Rectal smooth muscle tissue (tissue), 1 donor: ENCODE measurements around the gene CCL27.
A peak's percentile ranks its signal among the peaks of the same experiment; 100 is the strongest.

Experiments used
- H3K27ac ChIP-seq: one replicate; pipeline ENCODE4 v1.7.0; 2013; ENCODE audit warnings: low read depth, low read length, inconsistent platforms
- H3K27me3 ChIP-seq: one replicate; pipeline ENCODE4 v1.7.0; 2013; ENCODE audit warnings: low read length; ENCODE audit not compliant: control insufficient read depth, insufficient read depth
- H3K36me3 ChIP-seq: one replicate; pipeline ENCODE4 v1.7.0; 2013; ENCODE audit warnings: low read length; ENCODE audit not compliant: control insufficient read depth, insufficient read depth
- H3K4me1 ChIP-seq: one replicate; pipeline ENCODE4 v1.7.0; 2013; ENCODE audit warnings: low read length; ENCODE audit not compliant: control insufficient read depth, insufficient read depth
- H3K4me3 ChIP-seq: one replicate; pipeline ENCODE4 v1.7.0; 2013; ENCODE audit warnings: low read length
- H3K9ac ChIP-seq: one replicate; pipeline ENCODE4 v1.7.0; 2013; ENCODE audit warnings: low read length

CCL27 gene

GRCh38 chr9:34662526-34663302 is at the start of gene CCL27:
Gene CCL27 (minus strand): TSS chr9:34662657. CDS start chr9:34662633, 24 bp downstream.
- Histone ChIP-seq H3K36me3 (no peaks in the 10 kb centered on the region), H3K4me1 (peaks cover 3% of the 10 kb centered on the region), H3K4me3 (no peak within 1 kb of the TSS), H3K27me3 (no peaks in the 10 kb centered on the region), H3K9ac (no peak within 1 kb of the TSS), H3K27ac (no peak within 1 kb of the TSS)

- H3K4me1 ChIP-seq, result no peaks in the 10 kb centered on the region
- H3K27ac ChIP-seq, result no peak overlapping the region
- no peaks in the 10 kb centered on the region for H3K27me3 ChIP-seq
- H3K9ac ChIP-seq, result no peak overlapping the region
- no peaks in the 10 kb centered on the region for H3K36me3 ChIP-seq
- H3K4me3 ChIP-seq, result no peak overlapping the region
Measured at GRCh38 chr9:34712140-34712539, 49.7 kb upstream of the CCL27 start.

DNA sequence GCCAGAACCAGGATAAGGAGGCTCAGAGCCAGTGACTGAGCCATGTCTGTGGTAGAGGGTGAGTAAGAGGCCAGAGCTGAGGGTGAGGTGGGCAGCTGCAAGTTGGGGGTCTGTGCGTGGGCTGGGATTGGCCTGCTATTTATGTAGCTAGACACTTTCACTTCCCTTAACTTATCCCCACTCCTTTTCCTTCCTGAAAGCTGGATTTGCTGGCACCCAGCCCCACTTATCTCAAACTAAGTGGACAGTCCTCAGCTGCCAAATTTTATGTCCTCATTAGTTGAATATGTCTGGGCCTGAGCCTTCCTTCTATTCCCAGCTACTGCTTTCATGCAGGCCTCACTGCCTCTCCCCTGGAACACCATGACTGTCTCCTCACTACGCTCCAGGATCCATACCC is 47.6 kb upstream of the CCL27 start, which contains the start of gene CCL21:
TSS of gene CCL21 (minus strand) at position 114 of the 400 bp plus-strand sequence. CDS start at position 44, 70 bp downstream.
- Histone ChIP-seq H3K4me3 (no peak within 1 kb of the TSS), H3K36me3 (no peaks in the 10 kb centered on the region), H3K9ac (no peak within 1 kb of the TSS), H3K27ac (no peak within 1 kb of the TSS), H3K4me1 (no peaks in the 10 kb centered on the region), H3K27me3 (no peaks in the 10 kb centered on the region)

DNA sequence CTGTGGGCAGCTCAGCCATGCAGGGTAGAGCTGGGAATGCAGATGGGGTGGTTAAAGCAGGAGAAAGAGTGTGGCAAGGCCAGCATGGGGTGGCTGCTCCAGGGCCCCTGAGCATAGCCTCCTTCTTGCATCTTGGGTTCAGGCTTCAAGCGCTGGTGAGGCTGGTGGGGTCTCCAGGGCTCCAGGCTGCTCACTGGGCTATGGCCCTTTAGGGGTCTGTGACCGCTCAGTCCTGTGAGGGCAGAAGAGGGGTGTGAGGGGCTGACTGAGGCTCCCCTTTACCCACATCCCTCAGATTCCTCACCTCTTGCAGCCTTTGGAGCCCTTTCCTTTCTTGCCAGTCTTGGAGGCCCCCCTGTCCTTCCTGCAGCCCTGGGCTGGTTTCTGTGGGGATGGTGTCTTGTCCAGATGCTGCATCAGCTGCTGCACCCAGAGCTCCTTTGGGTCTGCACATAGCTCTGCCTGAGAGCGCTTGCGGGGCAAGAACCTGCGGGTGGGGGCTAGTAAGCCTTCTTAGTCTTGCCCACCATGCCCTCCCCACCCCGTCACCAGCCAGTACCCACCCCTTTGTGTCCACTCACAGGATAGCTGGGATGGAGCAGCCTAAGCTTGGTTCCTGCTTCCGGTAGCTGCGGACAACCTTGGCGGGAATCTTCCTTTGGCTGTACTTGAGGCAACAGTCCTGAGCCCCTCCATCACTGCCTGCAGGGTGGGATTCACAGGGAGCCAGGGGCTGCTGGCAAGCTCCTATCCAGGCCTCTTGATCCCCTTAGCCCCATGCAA is 46.9 kb upstream of the CCL27 start:
- H3K36me3 ChIP-seq, result no peaks in the 10 kb centered on the region
- no peak overlapping the region for H3K27ac ChIP-seq
- no peak overlapping the region for H3K4me3 ChIP-seq
- H3K27me3 ChIP-seq, result no peaks in the 10 kb centered on the region
- no peak overlapping the region for H3K9ac ChIP-seq
- no peaks in the 10 kb centered on the region for H3K4me1 ChIP-seq

- no peaks in the 10 kb centered on the region for H3K4me1 ChIP-seq
- H3K4me3 ChIP-seq, result no peak overlapping the region
- no peak overlapping the region for H3K9ac ChIP-seq
- H3K27me3 ChIP-seq, result no peaks in the 10 kb centered on the region
- H3K36me3 ChIP-seq, result no peaks in the 10 kb centered on the region
- no peak overlapping the region for H3K27ac ChIP-seq
Measured at GRCh38 chr9:34707130-34707529, 44.7 kb upstream of the CCL27 start.

GRCh38 chr9:34701769-34702736 is 39.6 kb upstream of the CCL27 start:
- Histone ChIP-seq H3K9ac (peak overlapping the region; percentile 45), H3K27ac (peak overlapping the region; percentile 53)

GRCh38 chr9:34701023-34701768 is 38.7 kb upstream of the CCL27 start:
- H3K27ac ChIP-seq, result peak overlapping the region; percentile 53
- H3K4me1 ChIP-seq, result peaks cover 3% of the 10 kb centered on the region
- H3K27me3 ChIP-seq, result no peaks in the 10 kb centered on the region

More at GRCh38 chr9:34701769-34702736, 39.6 kb upstream of the CCL27 start:
- Histone ChIP-seq H3K27me3 (no peaks in the 10 kb centered on the region), H3K36me3 (no peaks in the 10 kb centered on the region), H3K4me1 (peaks cover 3% of the 10 kb centered on the region), H3K4me3 (peak overlapping the region; percentile 66)

DNA sequence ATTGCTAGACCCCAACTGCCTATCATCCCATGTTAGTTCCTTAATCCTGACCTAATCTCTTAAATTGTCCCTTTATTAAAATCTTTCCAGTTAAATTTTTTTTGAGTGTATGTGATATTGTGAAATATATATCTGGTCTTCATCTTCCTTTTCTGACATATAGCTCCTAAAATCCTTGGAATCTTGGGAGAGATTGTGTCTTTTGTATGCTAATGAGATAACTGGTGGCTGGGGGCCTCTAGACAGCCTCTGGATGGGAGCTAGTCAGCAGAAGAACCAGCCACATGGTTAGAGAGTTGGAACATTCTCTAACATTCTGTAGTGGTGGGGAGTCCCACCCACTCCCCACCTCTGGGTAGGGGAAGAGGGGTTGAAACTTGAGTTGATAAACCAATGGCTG is 32.4 kb upstream of the CCL27 start:
- H3K36me3 ChIP-seq, result no peaks in the 10 kb centered on the region
- H3K4me1 ChIP-seq, result no peaks in the 10 kb centered on the region
- H3K27me3 ChIP-seq, result no peaks in the 10 kb centered on the region
- no peak overlapping the region for H3K9ac ChIP-seq
- no peak overlapping the region for H3K27ac ChIP-seq
- no peak overlapping the region for H3K4me3 ChIP-seq

More at GRCh38 chr9:34701023-34701768, 38.7 kb upstream of the CCL27 start:
- H3K4me3 ChIP-seq, result peak overlapping the region; percentile 66
- H3K9ac ChIP-seq, result no peak overlapping the region
- H3K36me3 ChIP-seq, result no peaks in the 10 kb centered on the region

- H3K4me1 ChIP-seq, result no peaks in the 10 kb centered on the region
- no peak overlapping the region for H3K27ac ChIP-seq
- H3K27me3 ChIP-seq, result no peaks in the 10 kb centered on the region
- H3K9ac ChIP-seq, result no peak overlapping the region
- H3K36me3 ChIP-seq, result no peaks in the 10 kb centered on the region
- no peak overlapping the region for H3K4me3 ChIP-seq
Measured at GRCh38 chr9:34693560-34693959, 31.1 kb upstream of the CCL27 start.

GRCh38 chr9:34691936-34692315 is 29.5 kb upstream of the CCL27 start:
- H3K27ac ChIP-seq, result no peak overlapping the region
- no peaks in the 10 kb centered on the region for H3K27me3 ChIP-seq
- H3K4me3 ChIP-seq, result no peak overlapping the region
- H3K36me3 ChIP-seq, result no peaks in the 10 kb centered on the region
- H3K9ac ChIP-seq, result no peak overlapping the region
- no peaks in the 10 kb centered on the region for H3K4me1 ChIP-seq
